GM18909 (cell line): ENCODE results near the gene CYP2E1.
"Not testable (repeated sequence)": the region's sequence is repeated elsewhere in the genome, so short reads cannot be mapped to it uniquely, and the experiment has no call there.

Experiments
- ATAC-seq: cut with Tn5 transposase; IDR thresholded peaks from one replicate; pipeline ENCODE4 v1.9.1; 2021; ENCODE audit warnings: mild to moderate bottlenecking; ENCODE audit not compliant: unreplicated experiment, poor library complexity

The CYP2E1 gene

GRCh38 chr10:133526957-133527588, at the start of gene CYP2E1:
TSS of gene CYP2E1 (plus strand) at chr10:133527363. CDS start at chr10:133527396, 33 bp downstream.
- ATAC-seq: no peak

GRCh38 chr10:133481086-133481643, 46.0 kb upstream of the CYP2E1 start:
- no peak for ATAC-seq

- no peak for ATAC-seq
Observed at GRCh38 chr10:133481657-133482056, 45.5 kb upstream of the CYP2E1 start.

- ATAC-seq: no peak
Observed at GRCh38 chr10:133484818-133485217, 42.3 kb upstream of the CYP2E1 start.

- ATAC-seq: no peak
Observed at GRCh38 chr10:133487085-133487484, 40.1 kb upstream of the CYP2E1 start.

GRCh38 chr10:133488354-133488753, 38.8 kb upstream of the CYP2E1 start:
- no peak for ATAC-seq

GRCh38 chr10:133489816-133490588, 37.2 kb upstream of the CYP2E1 start:
- ATAC-seq: peak; percentile 80

- ATAC-seq: not testable (repeated sequence)
Observed at GRCh38 chr10:133493562-133493961, 33.6 kb upstream of the CYP2E1 start.

GRCh38 chr10:133497363-133497762, 29.8 kb upstream of the CYP2E1 start:
- not testable (repeated sequence) for ATAC-seq

- ATAC-seq: not testable (repeated sequence)
Observed at GRCh38 chr10:133499176-133499575, 28.0 kb upstream of the CYP2E1 start.

- not testable (repeated sequence) for ATAC-seq
Observed at GRCh38 chr10:133500897-133501296, 26.3 kb upstream of the CYP2E1 start.

- ATAC-seq: no peak
Observed at GRCh38 chr10:133509700-133510099, 17.5 kb upstream of the CYP2E1 start.

- ATAC-seq: no peak
Observed at GRCh38 chr10:133511408-133511807, 15.8 kb upstream of the CYP2E1 start.

GRCh38 chr10:133511907-133512528, 15.1 kb upstream of the CYP2E1 start:
- no peak for ATAC-seq

- no peak for ATAC-seq
Observed at GRCh38 chr10:133515471-133515870, 11.7 kb upstream of the CYP2E1 start.

GRCh38 chr10:133516057-133516456, 11.1 kb upstream of the CYP2E1 start:
- no peak for ATAC-seq

- ATAC-seq: not testable (repeated sequence)
Observed at GRCh38 chr10:133518517-133518916, 8.6 kb upstream of the CYP2E1 start.

- peak; percentile 96 for ATAC-seq
Observed at GRCh38 chr10:133520193-133520738, 6.9 kb upstream of the CYP2E1 start.

GRCh38 chr10:133523631-133524203, 3.4 kb upstream of the CYP2E1 start:
- ATAC-seq: no peak

GRCh38 chr10:133525444-133525843, 1.7 kb upstream of the CYP2E1 start:
- no peak for ATAC-seq
